A673 (cell line): ENCODE data around the gene KIT.

ENCODE experiments used
- EZH2 ChIP-seq: fragments of 200-600 bp; sonication (generic); IDR thresholded peaks from 2 replicates; pipeline ENCODE4 v1.6.1; 2017; ENCODE audit warnings: borderline replicate concordance, low read depth, mild to moderate bottlenecking, mixed read lengths, antibody characterized with exemption, low read length; ENCODE audit not compliant: poor library complexity, severe bottlenecking
- TF ChIP-seq, protein P1 (sequence below): fragments of 300-800, 200-600 bp; sonication (generic); conservative IDR thresholded peaks from 2 replicates; pipeline ENCODE4 v1.5.1; 2017; ENCODE audit warnings: low read depth, mild to moderate bottlenecking, antibody characterized with exemption, low read length, moderate library complexity, mixed read lengths

DNA sequence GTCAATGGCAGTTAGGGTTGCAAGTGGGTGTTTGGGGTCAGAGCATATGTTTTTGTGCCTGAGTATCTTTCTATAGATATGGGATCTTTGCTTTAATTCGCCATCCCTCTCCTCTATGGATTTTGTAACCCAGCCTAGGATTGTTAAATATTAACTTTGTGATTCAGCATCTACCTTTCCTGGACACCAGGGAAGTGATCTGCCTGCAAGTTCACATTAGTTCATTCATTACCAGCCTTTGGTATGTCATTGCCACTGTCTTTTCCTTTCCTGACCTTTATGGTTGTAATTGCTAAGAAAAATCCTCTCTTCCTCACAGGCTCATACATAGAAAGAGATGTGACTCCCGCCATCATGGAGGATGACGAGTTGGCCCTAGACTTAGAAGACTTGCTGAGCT, 73.8 kb downstream of the KIT start:
- TF ChIP-seq, protein P1, sequence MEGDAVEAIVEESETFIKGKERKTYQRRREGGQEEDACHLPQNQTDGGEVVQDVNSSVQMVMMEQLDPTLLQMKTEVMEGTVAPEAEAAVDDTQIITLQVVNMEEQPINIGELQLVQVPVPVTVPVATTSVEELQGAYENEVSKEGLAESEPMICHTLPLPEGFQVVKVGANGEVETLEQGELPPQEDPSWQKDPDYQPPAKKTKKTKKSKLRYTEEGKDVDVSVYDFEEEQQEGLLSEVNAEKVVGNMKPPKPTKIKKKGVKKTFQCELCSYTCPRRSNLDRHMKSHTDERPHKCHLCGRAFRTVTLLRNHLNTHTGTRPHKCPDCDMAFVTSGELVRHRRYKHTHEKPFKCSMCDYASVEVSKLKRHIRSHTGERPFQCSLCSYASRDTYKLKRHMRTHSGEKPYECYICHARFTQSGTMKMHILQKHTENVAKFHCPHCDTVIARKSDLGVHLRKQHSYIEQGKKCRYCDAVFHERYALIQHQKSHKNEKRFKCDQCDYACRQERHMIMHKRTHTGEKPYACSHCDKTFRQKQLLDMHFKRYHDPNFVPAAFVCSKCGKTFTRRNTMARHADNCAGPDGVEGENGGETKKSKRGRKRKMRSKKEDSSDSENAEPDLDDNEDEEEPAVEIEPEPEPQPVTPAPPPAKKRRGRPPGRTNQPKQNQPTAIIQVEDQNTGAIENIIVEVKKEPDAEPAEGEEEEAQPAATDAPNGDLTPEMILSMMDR, result no peak
- TF ChIP-seq EZH2, result no peak
